A549 treated with GW870086 at 1 μM for 4 hours (cell line): ENCODE results near the gene ZNF782. TPM values are rescaled to one million over a fixed set of nuclear protein-coding genes. Genes with fewer than 3 reads are reported as not detected.

Source experiments
- total RNA-seq: library from RNA; stranded (reverse); fragments of 200-300 nt; extraction: Qiagen RNA extraction; gene quantifications from 5 replicates; pipeline ENCODE4 v1.2.3, GENCODE V29; 2022; ENCODE audit warnings: low read depth

ZNF782 gene
- 1.7 to 2.4 TPM (median 2.0 TPM) in 5 replicates for total RNA-seq

DNA sequence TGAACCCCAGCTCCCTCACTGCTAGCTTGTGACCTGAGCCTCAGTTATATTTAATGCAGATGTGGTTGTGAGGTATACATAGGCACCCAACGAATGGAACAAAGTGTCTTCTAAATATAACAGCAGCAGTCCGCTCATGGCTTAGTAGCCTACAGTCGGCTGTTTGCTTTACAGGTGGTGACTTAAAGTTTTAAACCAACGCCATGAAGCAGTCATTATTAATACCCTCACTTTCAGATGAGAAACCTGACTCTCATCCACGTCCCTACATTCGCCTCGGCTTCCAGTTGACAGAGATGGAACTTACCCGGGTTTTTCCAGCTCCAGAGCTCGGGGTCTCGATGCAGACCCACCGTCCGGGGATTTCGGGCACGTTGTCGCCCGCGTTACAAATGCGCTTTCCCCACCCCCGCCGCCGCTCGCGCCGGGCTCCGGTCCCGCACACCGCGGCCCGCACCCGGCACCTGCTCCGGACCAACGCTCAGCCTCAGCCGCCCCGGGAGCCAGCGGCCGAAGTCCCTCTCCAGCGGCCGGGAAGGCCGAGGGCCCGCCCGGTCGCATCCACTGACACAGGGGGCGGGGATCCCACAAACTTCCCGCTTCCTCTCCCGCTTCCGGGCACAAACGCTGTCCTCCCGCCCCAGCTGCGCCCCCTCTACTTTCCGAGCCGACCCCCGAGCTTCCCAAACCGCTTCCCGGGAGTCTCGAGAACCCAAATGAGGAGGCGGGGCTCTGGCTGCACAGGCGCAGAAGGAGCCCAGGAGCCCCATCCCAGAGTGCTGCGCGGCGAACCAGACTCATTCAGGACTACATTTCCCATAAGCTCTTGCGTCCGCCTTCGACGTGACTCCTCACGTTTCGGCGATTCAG lies at the start of gene ZNF782:
ZNF782 (minus strand) TSS at position 734 of the 870 bp plus-strand sequence. CDS start 2,553 bp downstream, outside the sequence.

Other genes starting within 250 kb of the ZNF782 start
- gene CDC14B, start 234.7 kb downstream of the ZNF782 start, total RNA-seq = 11.8 to 15.4 TPM (median 14.7 TPM) in 5 replicates
- 14.9 to 21.1 TPM (median 17.8 TPM) in 5 replicates for gene PRXL2C, start 199.2 kb downstream of the ZNF782 start, total RNA-seq
- 2.7 to 5.5 TPM (median 5.2 TPM) in 5 replicates for gene ZNF510, start 76.4 kb downstream of the ZNF782 start, total RNA-seq
- gene NUTM2G, start 74.3 kb upstream of the ZNF782 start, total RNA-seq = not detected in 5 replicates
- 11.9 to 13.8 TPM (median 13.4 TPM) in 5 replicates for gene CTSV, start 184.6 kb upstream of the ZNF782 start, total RNA-seq